Embryonic facial prominence (tissue), 1 donor: ENCODE measurements around the gene LY6G6D.
"Not testable (repeated sequence)": the region's sequence is repeated elsewhere in the genome, so short reads cannot be mapped to it uniquely, and the experiment has no call there.

Source experiments
- DNase-seq: peaks from one replicate; pipeline ENCODE4 v3.0.0-alpha.2; 2016; ENCODE audit errors: extremely low spot score

The LY6G6D gene

DNA sequence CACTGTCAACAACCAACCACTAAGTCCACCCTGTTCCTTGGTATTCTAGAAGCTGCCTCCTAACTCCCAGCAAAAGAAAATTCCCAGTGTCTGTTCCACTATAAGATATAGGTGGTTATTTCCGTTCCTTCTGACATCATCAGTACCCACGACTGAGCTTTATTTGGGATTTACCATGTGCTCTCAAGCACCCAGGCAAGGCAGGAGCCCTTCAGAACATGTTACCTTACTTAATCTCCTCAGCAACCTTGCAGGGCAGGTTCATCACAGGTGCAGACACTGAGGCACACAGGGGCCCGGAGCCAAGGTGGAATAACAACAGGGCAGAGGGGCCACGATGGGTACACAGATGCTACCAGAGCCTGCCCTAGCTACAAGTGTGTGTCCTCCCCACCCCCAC lies 22.8 kb upstream of the LY6G6D start:
- DNase-seq, result no peak

- no peak for DNase-seq
Observed at GRCh38 chr6:31692886-31693285, 22.3 kb upstream of the LY6G6D start.

DNA sequence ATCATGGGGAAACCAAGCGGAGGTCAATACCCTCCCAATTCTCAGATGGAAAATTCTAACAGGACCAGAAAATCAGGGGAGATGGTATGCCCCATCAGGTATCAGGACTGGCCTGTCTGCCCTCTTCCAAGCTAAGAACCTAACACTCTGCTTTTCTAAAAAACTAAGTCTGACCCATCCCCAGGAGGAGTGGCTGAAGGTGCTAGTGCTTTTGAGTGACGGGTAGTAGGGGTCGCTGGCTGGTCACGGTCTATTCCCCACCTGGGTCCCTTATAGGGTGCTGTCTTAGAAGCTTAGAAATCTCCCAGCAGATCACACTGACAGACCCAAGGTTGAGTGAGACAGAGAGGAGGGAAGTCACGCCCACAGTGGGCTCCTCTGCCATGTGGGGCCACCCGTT lies 21.6 kb upstream of the LY6G6D start:
- no peak for DNase-seq

DNA sequence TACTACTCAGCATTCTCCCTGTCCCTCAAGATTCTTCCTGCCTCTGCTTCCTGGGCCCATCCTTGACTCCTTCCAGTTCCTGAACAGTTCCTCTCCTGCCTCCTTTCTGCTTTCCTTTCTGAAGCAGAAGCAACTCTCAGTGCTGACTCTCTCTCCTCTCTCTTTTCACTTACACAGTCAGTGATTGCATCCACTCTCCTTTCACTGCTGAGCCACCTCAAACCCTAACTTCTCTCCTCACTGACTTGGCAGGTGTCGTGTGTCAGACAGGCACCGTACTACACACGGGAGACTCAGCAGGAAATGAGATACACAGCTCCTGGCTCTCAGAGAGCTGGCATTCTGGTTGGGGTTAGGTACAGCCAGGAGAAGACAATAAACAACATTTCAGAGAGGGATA lies 17.6 kb upstream of the LY6G6D start:
- DNase-seq, result no peak

DNA sequence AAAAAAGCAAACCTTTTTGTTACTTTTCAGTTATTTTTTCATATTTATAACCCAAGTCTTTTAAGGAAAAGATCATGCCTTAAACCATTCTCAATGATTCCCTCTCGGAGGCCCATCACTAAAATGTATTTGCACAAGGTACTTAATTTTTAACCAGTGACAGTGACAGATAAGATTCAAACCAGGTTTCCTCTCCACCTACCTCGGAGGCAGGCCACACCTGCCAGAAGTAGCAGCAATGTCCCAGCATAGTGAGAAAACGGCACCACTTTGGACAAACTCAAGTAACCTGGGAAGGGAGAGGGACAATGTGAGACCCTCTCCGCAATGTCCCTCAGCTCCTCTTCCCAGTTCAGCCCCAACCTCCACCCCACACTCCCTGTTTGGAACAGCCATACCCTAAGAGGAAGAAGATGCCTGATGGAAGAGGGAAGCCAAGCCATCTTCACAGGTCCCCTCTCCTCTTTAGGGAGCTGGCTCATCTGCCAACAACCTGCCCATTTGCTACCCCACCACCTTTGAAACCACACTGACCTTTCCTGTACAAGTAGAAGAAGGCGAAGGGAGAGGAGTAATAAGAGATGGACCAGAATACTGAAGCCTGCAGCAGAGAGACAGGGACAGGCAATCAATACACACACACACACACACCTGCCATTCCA lies 14.3 kb upstream of the LY6G6D start:
- DNase-seq, result no peak

GRCh38 chr6:31701666-31702404 lies 13.3 kb upstream of the LY6G6D start:
- no peak for DNase-seq

GRCh38 chr6:31702405-31702818 lies 12.7 kb upstream of the LY6G6D start:
- no peak for DNase-seq

GRCh38 chr6:31702819-31703716 lies 12.1 kb upstream of the LY6G6D start, which contains the start of gene ABHD16A:
Gene ABHD16A, minus strand, starts transcription at chr6:31703324. Its CDS starts 43 bp downstream, at chr6:31703281.
- peak; percentile 97 for DNase-seq

GRCh38 chr6:31705931-31706330 lies 9.2 kb upstream of the LY6G6D start:
- no peak for DNase-seq

DNA sequence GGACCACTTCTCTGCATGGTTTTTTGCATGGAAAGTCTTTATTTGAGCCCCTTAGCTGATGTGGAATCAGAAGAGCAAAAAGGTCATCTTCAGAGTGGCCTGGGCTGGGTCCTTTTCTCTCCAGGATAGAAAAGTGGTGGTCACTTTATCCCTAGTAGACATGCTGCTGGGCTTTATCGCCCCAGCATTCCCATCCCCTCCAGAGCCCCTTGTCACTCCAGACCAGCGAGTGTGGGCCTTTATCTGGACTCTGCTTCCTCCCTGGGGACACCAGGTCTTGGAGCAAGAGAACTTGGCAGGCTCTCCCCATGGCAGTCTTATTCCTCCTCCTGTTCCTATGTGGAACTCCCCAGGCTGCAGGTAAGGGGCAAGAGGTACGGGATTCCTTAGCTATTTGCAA lies 8.5 kb upstream of the LY6G6D start, which contains the start of gene LY6G6F:
Gene LY6G6F (plus strand): TSS at position 268 of the 400 bp plus-strand sequence. CDS start 41 bp downstream, at position 309.
- DNase-seq, result no peak

- no peak for DNase-seq
Observed at GRCh38 chr6:31707701-31708100, 7.4 kb upstream of the LY6G6D start.

DNA sequence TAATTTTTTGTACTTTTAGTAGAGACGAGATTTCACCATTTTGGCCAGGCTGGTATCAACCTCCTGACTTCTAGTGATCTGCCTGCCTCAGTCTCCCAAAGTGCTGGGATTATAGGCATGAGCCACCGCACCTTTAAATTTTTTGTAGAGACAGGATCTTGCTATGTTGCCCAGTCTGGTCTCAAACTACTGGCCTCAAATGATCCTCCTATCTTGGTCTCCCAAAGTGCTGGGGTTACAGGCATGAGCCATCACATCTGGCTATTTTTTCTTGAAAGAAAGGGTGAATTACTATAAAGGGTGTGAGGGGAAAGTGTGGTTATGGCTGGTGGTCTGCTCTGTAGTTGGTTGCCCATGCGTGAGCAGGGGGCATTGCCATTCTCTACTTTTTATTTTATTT lies 6.9 kb upstream of the LY6G6D start:
- no peak for DNase-seq

DNA sequence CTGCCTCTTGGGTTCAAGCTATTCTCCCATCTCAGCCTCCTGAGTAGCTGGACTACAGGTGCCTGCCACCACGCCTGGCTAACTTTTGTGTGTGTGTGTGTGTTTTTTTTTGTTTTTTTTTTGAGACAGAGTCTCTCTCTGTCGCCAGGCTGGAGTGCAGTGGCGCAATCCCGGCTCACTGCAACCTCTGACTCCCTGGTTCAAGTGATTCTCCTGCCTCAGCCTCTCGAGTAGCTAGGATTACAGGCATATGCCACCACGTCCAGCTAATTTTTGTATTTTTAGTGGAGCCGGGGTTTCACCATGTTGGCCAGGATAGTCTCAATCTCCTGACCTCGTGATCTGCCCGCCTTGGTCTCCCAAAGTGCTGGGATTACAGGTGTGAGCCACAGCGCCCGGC lies 6.0 kb upstream of the LY6G6D start:
- not testable (repeated sequence) for DNase-seq

DNA sequence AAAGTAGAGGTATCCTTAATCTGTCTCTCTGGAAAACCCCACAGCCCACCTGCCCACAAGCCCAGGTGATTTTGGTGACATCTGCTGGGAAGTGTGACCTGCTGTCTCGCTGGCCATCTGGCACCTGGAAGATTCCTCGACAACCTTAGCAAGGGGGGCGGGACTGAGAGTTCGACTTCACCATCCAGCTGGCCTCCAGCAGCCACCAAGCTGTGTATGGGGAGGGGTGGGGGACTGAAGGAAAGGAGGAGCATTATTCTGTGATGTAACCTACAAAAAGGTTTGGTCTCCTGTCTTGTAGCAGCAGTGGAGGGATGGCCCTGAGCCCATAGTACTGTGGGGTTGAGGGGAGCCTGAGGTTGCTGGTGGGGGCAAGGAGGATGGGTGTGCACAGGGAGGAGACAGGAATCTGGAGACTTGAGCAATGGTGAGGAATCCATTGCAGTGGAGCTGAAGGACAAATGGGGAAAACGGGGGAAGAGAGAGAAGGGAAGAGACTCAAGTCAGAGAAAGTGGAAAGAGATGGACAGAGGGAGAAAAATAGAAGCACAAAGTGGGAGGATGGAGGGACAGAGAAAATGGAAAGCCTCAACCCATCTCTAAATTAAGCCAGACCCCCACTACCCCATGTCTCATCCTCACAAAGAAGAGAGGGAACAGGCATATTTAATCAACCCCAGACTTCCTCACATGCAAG lies 4.5 kb upstream of the LY6G6D start:
- no peak for DNase-seq

DNA sequence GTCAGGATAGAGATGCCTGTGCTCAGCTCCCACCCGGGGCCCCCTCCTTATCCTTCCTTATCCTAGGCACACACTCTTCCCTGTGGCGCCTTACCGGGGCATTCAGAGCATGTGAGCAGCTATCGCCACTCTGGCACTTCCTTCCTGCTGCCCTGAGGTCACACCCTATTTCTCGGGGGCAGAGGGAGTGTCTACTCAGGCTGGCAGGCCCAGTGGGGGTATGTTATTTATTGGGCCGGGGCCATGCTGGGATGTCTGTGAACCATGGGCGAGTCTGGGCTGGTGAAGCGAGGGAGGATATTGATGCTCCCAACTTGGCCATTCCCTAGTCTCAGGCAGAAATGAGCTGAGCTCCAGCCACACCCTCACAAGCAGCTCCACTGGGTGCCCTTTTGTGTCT lies 3.9 kb upstream of the LY6G6D start:
- no peak for DNase-seq

GRCh38 chr6:31712296-31712695 lies 2.9 kb upstream of the LY6G6D start:
- no peak for DNase-seq

- no peak for DNase-seq
Observed at GRCh38 chr6:31713465-31713864, 1.7 kb upstream of the LY6G6D start.

DNA sequence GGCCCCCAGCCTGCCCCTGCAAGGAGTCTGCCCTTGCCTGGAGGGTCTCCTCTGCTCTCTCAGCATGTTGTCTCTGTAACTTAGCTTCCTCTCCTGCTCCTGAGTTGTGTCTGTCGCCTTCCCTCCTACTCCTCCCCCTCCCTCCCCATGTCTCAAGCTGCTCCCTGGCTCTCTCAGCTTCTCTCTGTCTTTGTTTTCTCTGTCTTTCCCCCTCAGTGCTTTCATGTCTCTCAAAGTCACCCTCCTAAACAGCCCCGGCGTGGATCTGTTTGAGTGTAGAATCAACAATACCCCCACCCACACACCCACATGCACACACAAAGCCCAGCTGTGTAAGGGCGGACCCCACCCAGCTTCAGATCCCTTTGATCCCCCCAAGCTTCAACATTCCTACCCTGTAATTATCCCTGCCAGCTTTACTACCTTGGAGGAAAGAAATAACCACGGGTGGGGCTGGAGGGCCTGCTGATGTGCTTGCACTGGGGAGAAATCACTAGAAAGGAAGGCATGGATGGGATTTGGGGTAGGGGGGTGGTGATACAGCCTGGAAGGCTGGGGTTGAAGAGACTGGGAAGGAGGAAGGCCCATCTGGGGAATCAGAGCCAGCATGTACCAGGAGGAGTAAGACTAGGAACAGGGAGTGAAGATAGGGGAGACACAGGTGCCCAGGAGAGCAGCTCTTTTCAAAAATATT lies 1.0 kb upstream of the LY6G6D start:
- peak; percentile 29 for DNase-seq

DNA sequence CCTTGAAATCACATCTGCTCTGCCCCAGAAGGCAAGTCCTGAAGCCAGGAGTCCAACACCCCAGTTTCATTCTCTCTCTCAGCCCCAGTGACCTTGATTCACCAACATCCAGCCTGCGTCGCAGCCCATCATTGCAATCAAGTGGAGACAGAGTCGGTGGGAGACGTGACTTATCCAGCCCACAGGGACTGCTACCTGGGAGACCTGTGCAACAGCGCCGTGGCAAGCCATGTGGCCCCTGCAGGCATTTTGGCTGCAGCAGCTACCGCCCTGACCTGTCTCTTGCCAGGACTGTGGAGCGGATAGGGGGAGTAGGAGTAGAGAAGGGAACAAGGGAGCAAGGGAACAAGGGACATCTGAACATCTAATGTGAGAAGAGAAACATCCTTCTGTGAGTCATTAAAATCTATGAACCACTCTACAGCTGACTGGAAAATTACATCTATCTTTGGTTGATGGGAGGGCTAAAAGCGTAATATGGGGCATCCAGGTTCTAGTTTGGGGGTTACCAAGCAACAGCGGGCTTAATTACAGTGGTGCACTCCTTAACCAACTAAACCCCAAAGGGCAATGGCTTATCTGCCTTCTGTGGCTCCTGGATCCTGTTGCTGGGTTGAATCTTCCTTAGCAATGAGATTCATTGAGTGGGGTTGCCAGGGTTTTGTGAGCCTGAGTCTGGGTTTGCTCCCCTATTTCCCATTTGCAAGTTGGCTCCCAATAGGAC lies 2.5 kb downstream of the LY6G6D start:
- no peak for DNase-seq

- DNase-seq, result no peak
Observed at GRCh38 chr6:31718265-31718664, 3.1 kb downstream of the LY6G6D start.
